OCI-LY7 (cell line): ENCODE measurements around the gene CSNK1E. TPM values are rescaled to one million over a fixed set of nuclear protein-coding genes. Genes with fewer than 3 reads are reported as not detected.

Experiments used
- BruUV-seq: library from RNA; stranded (reverse); fragments of 400-500 nt; replicated peaks from 2 replicates; lab custom pipeline; 2021; lab: Mats Ljungman, UMichigan
- CTCF ChIA-PET: fragments of 300-600 bp; sonication (Branson Sonifier 250); formaldehyde crosslinking; loops from one replicate; lab custom pipeline; 2022; ENCODE audit warnings: antibody characterized with exemption; ENCODE audit not compliant: unreplicated experiment; lab: Charles Lee
- POLR2A ChIA-PET: fragments of 300-600 bp; sonication (Branson Sonifier 250); formaldehyde crosslinking; loops from one replicate; lab custom pipeline; 2022; ENCODE audit warnings: antibody characterized with exemption; lab: Charles Lee
- DNase-seq: peaks from one replicate; pipeline ENCODE4 v3.0.0-alpha.2; 2015; ENCODE audit warnings: low spot score
- H2AFZ ChIP-seq: fragments of 200-600 bp; sonication (generic), shearing (Covaris generic); 2 replicates; pipeline ENCODE4 v1.6.1; 2014; ENCODE audit warnings: mild to moderate bottlenecking, antibody characterized with exemption, low read length, moderate library complexity
- H3K27ac ChIP-seq: fragments of 200-600 bp; sonication (generic); 2 replicates; pipeline ENCODE4 v1.5.1; 2014; ENCODE audit warnings: mixed run types, low read depth, mild to moderate bottlenecking, moderate library complexity, low read length, inconsistent platforms; ENCODE audit not compliant: poor library complexity, severe bottlenecking
- H3K36me3 ChIP-seq: fragments of 200-600 bp; sonication (generic); 2 replicates; pipeline ENCODE4 v1.6.1; 2014; ENCODE audit warnings: mild to moderate bottlenecking, antibody characterized with exemption, low read length, moderate library complexity, mixed read lengths; ENCODE audit not compliant: insufficient read depth
- H3K4me1 ChIP-seq: fragments of 200-600 bp; sonication (generic); 2 replicates; pipeline ENCODE4 v1.5.1; 2014; ENCODE audit warnings: mild to moderate bottlenecking, low read length; ENCODE audit not compliant: insufficient read depth, poor library complexity, severe bottlenecking
- H3K4me2 ChIP-seq: fragments of 200-600 bp; sonication (generic); 2 replicates; pipeline ENCODE4 v1.6.1; 2014; ENCODE audit warnings: mild to moderate bottlenecking, low read length
- H3K4me3 ChIP-seq: fragments of 200-600 bp; sonication (generic); 2 replicates; pipeline ENCODE4 v1.5.1; 2014; ENCODE audit warnings: mild to moderate bottlenecking, low read depth, low read length; ENCODE audit not compliant: poor library complexity, severe bottlenecking
- H3K79me2 ChIP-seq: fragments of 200-600 bp; sonication (generic); 2 replicates; pipeline ENCODE4 v1.6.1; 2016; ENCODE audit warnings: low read depth, mild to moderate bottlenecking, low read length, moderate library complexity, mixed read lengths; ENCODE audit not compliant: insufficient read depth
- H3K9me2 ChIP-seq: fragments of 200-600 bp; sonication (generic); 2 replicates; pipeline ENCODE4 v1.6.1; 2016; ENCODE audit warnings: mild to moderate bottlenecking, low read length, mixed read lengths; ENCODE audit not compliant: insufficient read depth
- H3K9me3 ChIP-seq: fragments of 200-600 bp; sonication (generic); 2 replicates; pipeline ENCODE4 v1.6.1; 2014; ENCODE audit warnings: mild to moderate bottlenecking, mixed run types, low read length, mixed read lengths
- H4K20me1 ChIP-seq: fragments of 200-600 bp; sonication (generic); 2 replicates; pipeline ENCODE4 v1.6.1; 2014; ENCODE audit warnings: mild to moderate bottlenecking, antibody characterized with exemption, low read length, moderate library complexity, mixed read lengths; ENCODE audit not compliant: insufficient read depth
- EZH2phosphoT487 ChIP-seq: fragments of 200-600 bp; sonication (generic); IDR thresholded peaks from 2 replicates; pipeline ENCODE4 v1.6.1; 2018; ENCODE audit warnings: low read depth, borderline replicate concordance, mild to moderate bottlenecking, mixed run types, antibody characterized with exemption, low read length, moderate library complexity, mixed read lengths
- intact Hi-C: fragments of 100-400 bp; cut with micrococcal nuclease; formaldehyde crosslinking; loops from one replicate; pipeline ENCODE4 v1.10.0; 2022; ENCODE audit not compliant: unreplicated experiment
- total RNA-seq, 2 experiments: library from RNA; depleted of rRNA in 1 of 2; stranded (reverse); fragments of >200 nt in 1 of 2; shearing (Covaris generic) in 1 of 2; gene quantifications; 2 replicates each; pipeline ENCODE4 v1.2.3, GENCODE V29; 2014 to 2022
- TF ChIP-seq, protein P1 (sequence below): fragments of 200-600 bp; sonication (generic); conservative IDR thresholded peaks from 2 replicates; pipeline ENCODE4 v1.5.1; 2014; ENCODE audit warnings: mild to moderate bottlenecking, antibody characterized with exemption, low read length, moderate library complexity, mixed read lengths

Gene CSNK1E
- total RNA-seq, 2 experiments from 2014 or later = 182 to 203 TPM

- Histone ChIP-seq H3K4me1 (peaks cover 16% of the 10 kb centered on the region), H3K9me3 (no peaks in the 10 kb centered on the region), H3K9me2 (no peaks in the 10 kb centered on the region), H3K27ac (no peak overlapping the region), H3K79me2 (peaks cover 11% of the 10 kb centered on the region), H3K4me2 (no peak overlapping the region), H3K36me3 (no peaks in the 10 kb centered on the region), H3K4me3 (no peak overlapping the region), H4K20me1 (0 out of 2 replicates have a peak, but pooled peaks cover 1% of the 10 kb centered on the region), H2AFZ (no peak overlapping the region)
- DNase-seq = no peak
- CTCF ChIA-PET = no interaction called here
- BruUV-seq = no TSS peak
- intact Hi-C loops = no loop called here
- TF ChIP-seq EZH2phosphoT487 = no peak
- TF ChIP-seq, protein P1, sequence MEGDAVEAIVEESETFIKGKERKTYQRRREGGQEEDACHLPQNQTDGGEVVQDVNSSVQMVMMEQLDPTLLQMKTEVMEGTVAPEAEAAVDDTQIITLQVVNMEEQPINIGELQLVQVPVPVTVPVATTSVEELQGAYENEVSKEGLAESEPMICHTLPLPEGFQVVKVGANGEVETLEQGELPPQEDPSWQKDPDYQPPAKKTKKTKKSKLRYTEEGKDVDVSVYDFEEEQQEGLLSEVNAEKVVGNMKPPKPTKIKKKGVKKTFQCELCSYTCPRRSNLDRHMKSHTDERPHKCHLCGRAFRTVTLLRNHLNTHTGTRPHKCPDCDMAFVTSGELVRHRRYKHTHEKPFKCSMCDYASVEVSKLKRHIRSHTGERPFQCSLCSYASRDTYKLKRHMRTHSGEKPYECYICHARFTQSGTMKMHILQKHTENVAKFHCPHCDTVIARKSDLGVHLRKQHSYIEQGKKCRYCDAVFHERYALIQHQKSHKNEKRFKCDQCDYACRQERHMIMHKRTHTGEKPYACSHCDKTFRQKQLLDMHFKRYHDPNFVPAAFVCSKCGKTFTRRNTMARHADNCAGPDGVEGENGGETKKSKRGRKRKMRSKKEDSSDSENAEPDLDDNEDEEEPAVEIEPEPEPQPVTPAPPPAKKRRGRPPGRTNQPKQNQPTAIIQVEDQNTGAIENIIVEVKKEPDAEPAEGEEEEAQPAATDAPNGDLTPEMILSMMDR = no peak
- POLR2A ChIA-PET = no interaction called here
These were observed 3.6 kb upstream of the CSNK1E start for GRCh38 chr22:38320605-38321402.

DNA sequence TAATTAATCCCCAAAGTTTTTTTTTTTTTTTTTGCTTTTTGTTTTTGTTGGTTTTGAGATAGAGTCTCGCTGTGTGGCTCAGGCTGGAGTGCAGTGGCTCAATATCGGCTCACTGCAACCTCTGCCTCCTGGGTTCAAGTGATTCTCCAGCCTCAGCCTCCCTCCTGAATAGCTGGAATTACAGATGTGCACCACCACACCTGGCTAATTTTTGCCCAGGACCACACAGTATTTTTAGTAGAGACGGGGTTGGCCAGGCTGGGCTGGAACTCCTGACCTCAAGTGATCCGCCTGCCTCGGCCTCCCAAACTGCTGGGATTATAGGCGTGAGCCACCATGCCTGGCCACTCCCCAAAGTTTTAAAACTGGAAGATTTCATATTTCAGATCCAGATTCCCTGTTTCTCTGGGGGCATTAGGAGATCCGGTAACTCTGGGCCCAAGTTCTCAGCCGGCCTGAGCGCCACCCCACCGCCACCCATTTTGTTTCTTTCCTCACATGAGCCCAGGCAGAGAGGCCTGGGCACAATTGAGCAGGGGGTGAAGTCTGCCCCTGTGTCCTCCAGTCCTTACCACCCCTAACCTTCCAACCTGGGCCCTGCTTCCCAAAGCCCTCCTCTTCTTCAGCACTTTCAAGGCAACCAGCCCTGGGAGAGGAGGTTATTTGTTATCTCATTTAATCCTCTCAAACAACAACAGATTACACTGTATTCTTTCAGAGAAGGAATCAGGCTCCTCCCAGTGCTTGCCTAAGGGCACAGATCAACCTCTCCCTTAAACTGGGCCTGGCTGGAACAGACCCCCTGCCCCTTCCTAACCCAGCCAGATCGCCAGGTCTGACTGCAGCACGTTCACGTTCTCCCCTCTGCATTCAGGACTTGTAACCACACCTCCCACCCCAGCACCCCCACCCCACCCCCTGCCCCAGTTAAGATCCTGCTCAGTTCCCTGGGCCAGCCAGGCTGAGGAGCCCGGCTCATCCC is 1.9 kb upstream of the CSNK1E start:
- Histone ChIP-seq H3K4me3 (no peak overlapping the region), H3K4me2 (no peak overlapping the region), H3K27ac (no peak overlapping the region), H2AFZ (peak overlapping the region; percentile 61; the same call in 1 of the 2 replicates), H3K9me2 (no peaks in the 10 kb centered on the region), H3K36me3 (peaks cover 2% of the 10 kb centered on the region; the same call in 1 of the 2 replicates), H4K20me1 (peaks cover 11% of the 10 kb centered on the region; the same call in 1 of the 2 replicates), H3K79me2 (peaks cover 28% of the 10 kb centered on the region), H3K4me1 (peaks cover 27% of the 10 kb centered on the region), H3K9me3 (no peaks in the 10 kb centered on the region)
- intact Hi-C loops = loop anchor here (5.0 kb wide), 3 partner anchors 57 to 117 kb away; partner anchors contain the start of gene MAFF
- no peak for DNase-seq
- TF ChIP-seq, protein P1 = no peak
- TF ChIP-seq EZH2phosphoT487 = no peak
- no TSS peak for BruUV-seq
- ChIA-PET POLR2A (no interaction called here), CTCF (no interaction called here)
